Heart left ventricle (tissue), 16 donors: Measurements from ENCODE around the gene KCNMA1. TPM values are rescaled to one million over a fixed set of nuclear protein-coding genes. Genes with fewer than 3 reads are reported as not detected.
A peak's percentile ranks its signal among the peaks of the same experiment; 100 is the strongest.

ENCODE experiments used
- ATAC-seq, 4 donors: fragments of 200-7000 bp; cut with Tn5 transposase; one replicate each; pipeline ENCODE4 v1.9.1; 2020 to 2022; ENCODE audit warnings: moderate library complexity in 4 of 4, mild to moderate bottlenecking in 3 of 4, moderate number of reproducible peaks in 1 of 4
- DNase-seq, 5 donors: peaks; one replicate each; pipeline ENCODE4 v3.0.0-alpha.2; 2020
- H3K27ac ChIP-seq, 12 donors: fragments of 200-600 bp; sonication (generic) in 4 of 12; one replicate each; pipeline versions ENCODE4 v1.5.0 to v1.8.0; 2016 to 2022; ENCODE audit warnings: mild to moderate bottlenecking in 2 of 12
- H3K27me3 ChIP-seq, 9 donors: fragments of 200-600 bp; sonication (generic) in 2 of 9; one replicate each; pipeline versions ENCODE4 v1.5.1 to v1.8.0; 2016 to 2022; ENCODE audit warnings: mild to moderate bottlenecking in 3 of 9
- H3K36me3 ChIP-seq, 9 donors: fragments of 200-600 bp; sonication (generic) in 2 of 9; one replicate each; pipeline versions ENCODE4 v1.5.0 to v1.8.0; 2018 to 2022; ENCODE audit warnings: mild to moderate bottlenecking in 2 of 9
- H3K4me1 ChIP-seq, 12 donors: fragments of 200-600 bp; sonication (generic) in 4 of 12; one replicate each; pipeline versions ENCODE4 v1.5.0 to v1.8.0; 2016 to 2022; ENCODE audit warnings: mild to moderate bottlenecking in 3 of 12
- H3K4me3 ChIP-seq, 12 donors: fragments of 200-600 bp; sonication (generic) in 4 of 12; one replicate each; pipeline versions ENCODE4 v1.5.0 to v1.8.0; 2017 to 2022; ENCODE audit warnings: mild to moderate bottlenecking in 9 of 12, moderate library complexity in 4 of 12
- H3K9me3 ChIP-seq, 12 donors: fragments of 200-600 bp; sonication (generic) in 4 of 12; one replicate each; pipeline versions ENCODE4 v1.5.0 to v1.8.0; 2016 to 2022; ENCODE audit warnings: mild to moderate bottlenecking in 1 of 12
- CTCF ChIP-seq, 12 donors: fragments of 200-600 bp; sonication (generic) in 4 of 12; IDR thresholded peaks; one replicate each; pipeline versions ENCODE4 v1.5.0 to v1.8.0; 2018 to 2022; ENCODE audit warnings: antibody characterized with exemption in 12 of 12, mild to moderate bottlenecking in 5 of 12
- POLR2A ChIP-seq, 2 donors: fragments of 450-650 bp; IDR thresholded peaks; one replicate each; pipeline ENCODE4 v1.6.1; 2017; ENCODE audit warnings: antibody characterized with exemption in 2 of 2, mild to moderate bottlenecking in 2 of 2, moderate library complexity in 2 of 2
- WGBS, 4 donors: extraction: QIAGEN DNeasy Blood & Tissue Kit in 2 of 4; methylation state at CpG; one replicate each; pipeline versions ENCODE4 v1.1.5 to v1.1.7; 2013 to 2018; 5-methylcytosine and 5-hydroxymethylcytosine counted together
- intact Hi-C, 10 donors: fragments of 100-400 bp; cut with DNase I; formaldehyde crosslinking; loops; one replicate each; pipeline versions ENCODE4 v1.11.1 to v1.14.2; 2022
- polyA plus RNA-seq, 2 donors: library from polyadenylated mRNA; stranded (reverse); fragments of 200-250 nt; gene quantifications; one replicate each; pipeline ENCODE4 v1.2.3, GENCODE V29; 2013
- total RNA-seq, 9 donors: library from RNA; depleted of rRNA in 2 of 9; stranded (reverse); fragments of >200 nt in 2 of 9; fragmentation: NEBNext Ultra II Directional in 3 of 9; extraction: Animal tissue kit (Norgen Biotek cat#: 25700) in 3 of 9; gene quantifications; one replicate each; pipeline versions ENCODE4 v1.1.0 to v1.2.4, GENCODE V29; 2016 to 2023
- donor health status: ischemic (EF 13 %, LVEDD 7.1; RV severe dilation, severe dysfunction).
- donor health status: healthy with polysubstance abuse.
- donor health status: DM: no; HTN: yes; CAD: no.
- donor health status: DM: no; HTN: no; CAD: no.
- donor health status: ischemic (EF 25% LVEDD 6.9; RV normal size, moderate dysfunction).
- donor health status: ischemic (EF 25% LVEDD 5.7; RV mildly dilated, moderate dysfunction).
- donor health status: healthy.
- donor health status: DM: yes; HTN: yes; CAD: no.
- donor health status: ischemic (EF 35%, LVEDD 5.7; RV mildly dilated, moderate dysfunction).
- donor health status: nonischemic (EF 11% LVEDD 7.7; RV severe dilation, severe dysfunction).
- donor health status: DM: yes; HTN: yes; CAD: no.
- donor health status: PGD.
- donor health status: ischemic (EF 29% LVEDD 5.4; RV normal size, mild dysfunction).
- donor health status: nonischemic (EF 23%, LVEDD 6.1; RV moderate dilation, normal function).

The KCNMA1 gene
- total and polyA plus RNA-seq, 11 donors, result 0.39 to 8.7 (median 1.7) TPM

- TF ChIP-seq POLR2A (IDR thresholded peaks at IDR 0.05) (no peak), CTCF (IDR thresholded peaks at IDR 0.05) (no peak)
- Histone ChIP-seq H3K36me3 (no peaks in the 10 kb centered on the region), H3K27me3 (peaks cover 0 to 7% (median 0%) of the 10 kb centered on the region in 9 donors), H3K4me1 (peaks cover 0 to 5% (median 0%) of the 10 kb centered on the region in 12 donors), H3K27ac (peak overlapping the region in 1 of 12 donors; percentile 45), H3K9me3 (no peaks in the 10 kb centered on the region), H3K4me3 (no peak overlapping the region)
- DNase-seq, result no peak
- WGBS, 4 donors, result 80 to 89% (median 84%) methylated on average over 10 of the region's 10 CpGs
- ATAC-seq, result peak in 1 of 4 donors; percentile 71
- intact Hi-C loops, result no loop called here
These were observed 663.5 kb downstream of the KCNMA1 start for GRCh38 chr10:76974017-76974691.

GRCh38 chr10:76973091-76974016 lies 664.3 kb downstream of the KCNMA1 start:
- Histone ChIP-seq H3K4me3 (no peak overlapping the region), H3K36me3 (no peaks in the 10 kb centered on the region), H3K27me3 (peaks cover 0 to 7% (median 0%) of the 10 kb centered on the region in 9 donors), H3K4me1 (peaks cover 0 to 5% (median 0%) of the 10 kb centered on the region in 12 donors), H3K27ac (peak overlapping the region in 1 of 12 donors; percentile 65), H3K9me3 (no peaks in the 10 kb centered on the region)
- DNase-seq (no peak), ATAC-seq (no peak)
- intact Hi-C loops, result no loop called here
- WGBS, 4 donors, result 75 to 79% (median 77%) methylated on average over 10 of the region's 10 CpGs
- TF ChIP-seq POLR2A (IDR thresholded peaks at IDR 0.05) (no peak), CTCF (IDR thresholded peaks at IDR 0.05) (no peak)

- Histone ChIP-seq H3K36me3 (no peaks in the 10 kb centered on the region), H3K4me3 (no peak overlapping the region), H3K9me3 (no peaks in the 10 kb centered on the region), H3K27ac (peak overlapping the region in 1 of 12 donors; percentile 65), H3K27me3 (peaks cover 0 to 7% (median 0%) of the 10 kb centered on the region in 9 donors), H3K4me1 (peaks cover 0 to 5% (median 0%) of the 10 kb centered on the region in 12 donors)
- 86 to 97% (median 91%) methylated on average over 2 of the region's 2 CpGs for WGBS, 4 donors
- intact Hi-C loops, result no loop called here
- ATAC-seq, result no peak
- no peak for DNase-seq
- TF ChIP-seq POLR2A (IDR thresholded peaks at IDR 0.05), result no peak
- no peak for TF ChIP-seq CTCF (IDR thresholded peaks at IDR 0.05)
These were observed 665.1 kb downstream of the KCNMA1 start for GRCh38 chr10:76972541-76972940.
